GM12878 (cell line): Measurements from ENCODE around the gene ACKR2. TPM values are rescaled to one million over a fixed set of nuclear protein-coding genes. Genes with fewer than 3 reads are reported as not detected.

Experiments
- ATAC-seq: fragments of 200-7000 bp; cut with Tn5 transposase; 3 replicates; pipeline ENCODE4 v1.9.1; 2020; ENCODE audit warnings: mild to moderate bottlenecking, moderate library complexity
- BruUV-seq: library from RNA; stranded (reverse); fragments of 400-500 nt; replicated peaks from 2 replicates; lab custom pipeline; 2021; lab: Mats Ljungman, UMichigan
- CTCF ChIA-PET: fragments of 300-600 bp; sonication (Branson Sonifier 250); formaldehyde crosslinking; extraction: SDS; loops from one replicate; lab custom pipeline; 2021; ENCODE audit warnings: inconsistent platforms; lab: Yijun Ruan, JAX
- POLR2A ChIA-PET: fragments of 350-600 bp; formaldehyde crosslinking; extraction: SDS; loops from one replicate; lab custom pipeline; 2021; ENCODE audit warnings: inconsistent platforms; lab: Charles Lee
- RAD21 ChIA-PET: fragments of 300-600 bp; sonication (Branson Sonifier 250); formaldehyde crosslinking; loops from one replicate; lab custom pipeline; 2023; ENCODE audit warnings: antibody characterized with exemption; ENCODE audit not compliant: unreplicated experiment; lab: Charles Lee
- SMC1A ChIA-PET: fragments of 300-600 bp; sonication (Branson Sonifier 250); formaldehyde crosslinking; loops from one replicate; lab custom pipeline; 2023; ENCODE audit not compliant: unreplicated experiment, uncharacterized antibody; lab: Charles Lee
- DNase-seq: peaks from one replicate; pipeline ENCODE4 v3.0.0-alpha.2; 2011; ENCODE audit warnings: low read depth, low spot score
- FAIRE-seq: peaks from 3 replicates; lab custom pipeline; 2011; peaks lifted over from hg19 to GRCh38; lab: Jason Lieb, UNC
- H2AFZ ChIP-seq: 2 replicates; pipeline ENCODE4 v1.6.0; 2011; ENCODE audit warnings: low read depth, low read length, control low read depth; ENCODE audit not compliant: control insufficient read depth
- H3K27ac ChIP-seq: 2 replicates; pipeline ENCODE4 v1.5.1; 2011; ENCODE audit warnings: control low read depth; ENCODE audit not compliant: control insufficient read depth, insufficient read depth
- H3K27me3 ChIP-seq, 2 experiments: replicated peaks in 1 of 2; 2 replicates each; pipeline versions ENCODE4 v1.6.0 to v1.6.1; 2011; ENCODE audit warnings: low read length in 1 of 2; ENCODE audit not compliant: control insufficient read depth in 2 of 2, insufficient read depth in 2 of 2
- H3K36me3 ChIP-seq, 2 experiments: 2 replicates each; pipeline ENCODE4 v1.5.1; 2011; ENCODE audit warnings: low read length in 1 of 2; ENCODE audit not compliant: control insufficient read depth in 2 of 2, insufficient read depth in 2 of 2
- H3K4me1 ChIP-seq: 2 replicates; pipeline ENCODE4 v1.6.1; 2011; ENCODE audit warnings: mild to moderate bottlenecking, low read length, moderate library complexity, mixed read lengths; ENCODE audit not compliant: control insufficient read depth, insufficient read depth
- H3K4me2 ChIP-seq: 2 replicates; pipeline ENCODE4 v1.6.0; 2011; ENCODE audit warnings: control low read depth; ENCODE audit not compliant: control insufficient read depth, insufficient read depth
- H3K4me3 ChIP-seq: fragments of 200-600 bp; sonication (generic); 2 replicates; pipeline ENCODE4 v1.5.1; 2016
- H3K79me2 ChIP-seq: 2 replicates; pipeline ENCODE4 v1.6.0; 2011; ENCODE audit warnings: low read length; ENCODE audit not compliant: control insufficient read depth, insufficient read depth
- H3K9ac ChIP-seq: 2 replicates; pipeline ENCODE4 v1.8.0; 2011; ENCODE audit warnings: low read length, control low read depth, mixed read lengths; ENCODE audit not compliant: control insufficient read depth, insufficient read depth
- H3K9me3 ChIP-seq: replicated peaks from 3 replicates; pipeline ENCODE4 v1.5.1; 2011; ENCODE audit warnings: mild to moderate bottlenecking, low read length; ENCODE audit not compliant: control insufficient read depth, insufficient read depth
- H4K20me1 ChIP-seq: 2 replicates; pipeline ENCODE4 v1.6.0; 2011; ENCODE audit not compliant: control insufficient read depth, insufficient read depth
- CHD1 ChIP-seq: IDR thresholded peaks from 2 replicates; pipeline ENCODE4 v1.6.1; 2012; ENCODE audit warnings: low read depth, low read length, improper control_type of control experiment
- ETV6 ChIP-seq, 2 experiments: fragments of 450-650 bp in 1 of 2; IDR thresholded peaks in 1 of 2; conservative IDR thresholded peaks in 1 of 2; 2 replicates each; pipeline ENCODE4 v1.6.1; 2014; ENCODE audit warnings: antibody characterized with exemption in 1 of 2, borderline replicate concordance in 1 of 2, low read depth in 1 of 2, mild to moderate bottlenecking in 1 of 2, moderate library complexity in 1 of 2
- NKRF ChIP-seq: fragments of 450-650 bp; conservative IDR thresholded peaks from 2 replicates; pipeline ENCODE4 v1.6.1; 2017; ENCODE audit warnings: mild to moderate bottlenecking, moderate library complexity
- NR2F1 ChIP-seq: fragments of 450-650 bp; conservative IDR thresholded peaks from 2 replicates; pipeline ENCODE4 v1.6.1; 2017; ENCODE audit warnings: mild to moderate bottlenecking
- SMARCA5 ChIP-seq: fragments of 450-650 bp; IDR thresholded peaks from 2 replicates; pipeline ENCODE4 v1.6.1; 2017; ENCODE audit warnings: mild to moderate bottlenecking
- TBL1XR1 ChIP-seq: IDR thresholded peaks from 2 replicates; pipeline ENCODE4 v1.6.1; 2012; ENCODE audit warnings: low read depth, low read length, improper control_type of control experiment
- USF2 ChIP-seq: IDR thresholded peaks from 2 replicates; pipeline ENCODE4 v1.6.1; 2011; ENCODE audit warnings: low read depth, low read length, improper control_type of control experiment, borderline replicate concordance
- WGBS: methylation state at CpG from one replicate; pipeline ENCODE4 v1.1.6; 2016; ENCODE audit warnings: low lambda C conversion rate; ENCODE audit not compliant: insufficient replicate concordance, insufficient coverage; ENCODE audit errors: missing lambda C conversion rate; 5-methylcytosine and 5-hydroxymethylcytosine counted together
- in situ Hi-C: fragments of 300-500 bp; cut with MboI; formaldehyde crosslinking; loops from 9 replicates; pipeline ENCODE4 v1.14.3; 2018; ENCODE audit warnings: mixed read lengths
- intact Hi-C: fragments of 100-400 bp; cut with micrococcal nuclease; formaldehyde crosslinking; loops from one replicate; pipeline ENCODE4 v1.14.2; 2022; ENCODE audit not compliant: unreplicated experiment
- polyA plus RNA-seq, 11 experiments: library from polyadenylated mRNA; depleted of rRNA in 4 of 11; unstranded in 6 of 11; stranded (reverse) in 5 of 11; fragments of >200 nt; fragmentation: Nextera tagmentation in 4 of 11; fragmentation: Illumina TruSeq in 1 of 11; extraction: Ambion mirVana in 4 of 11; extraction: Trizol in 1 of 11; gene quantifications; 1 replicate in 1 of 11; 2 replicates in 10 of 11; pipeline versions ENCODE4 v1.2.1 to v1.2.3, GENCODE V29; 2011 to 2016; ENCODE audit warnings: inconsistent platforms in 2 of 11, missing spikeins in 2 of 11, low read depth in 1 of 11
- total RNA-seq, 4 experiments: library from RNA; depleted of rRNA in 3 of 4; stranded (reverse); fragments of >200 nt in 3 of 4; fragmentation: Illumina TruSeq in 1 of 4; extraction: Trizol in 1 of 4; gene quantifications; 2 replicates each; pipeline versions ENCODE4 v1.2.1 to v1.2.3, GENCODE V29; 2013 to 2021

The ACKR2 gene
- total and polyA plus RNA-seq, 10 of the 15 experiments (the other 5 are each of a cell fraction or from before 2014, with no cell fraction given), result 0.05 to 0.91 (median 0.23) TPM; not detected in 2

- no peak within 1 kb of the TSS for H3K27ac ChIP-seq
- H2AFZ ChIP-seq, result no peak within 1 kb of the TSS
- no peak within 1 kb of the TSS for H3K4me2 ChIP-seq
- H3K4me3 ChIP-seq, result no peak within 1 kb of the TSS
- 46% methylated on average over 36 of the region's 59 CpGs for WGBS
- no peaks in the 10 kb centered on the region for H3K36me3 ChIP-seq
- no peak for DNase-seq
- FAIRE-seq, result no peak
- no peaks in the 10 kb centered on the region for H3K4me1 ChIP-seq
- no peaks in the 10 kb centered on the region; the same call in 2 of the 3 replicates for H3K9me3 ChIP-seq
- ATAC-seq, result no peak
- intact Hi-C loops, result no loop called here
- H3K9ac ChIP-seq, result no peak within 1 kb of the TSS
- ChIA-PET POLR2A (no interaction called here), CTCF (no interaction called here), SMC1A (no interaction called here), RAD21 (no interaction called here)
- no peaks in the 10 kb centered on the region for H3K79me2 ChIP-seq
- in situ Hi-C loops, result no loop called here
- TF ChIP-seq NKRF, result no peak
- TF ChIP-seq NR2F1, result no peak
- no peak for TF ChIP-seq SMARCA5
- TF ChIP-seq ETV6 (conservative IDR thresholded peaks at IDR 0.05 in 1 of 2, IDR thresholded peaks at IDR 0.05 in 1 of 2; ENCODE audit: borderline replicate concordance in 1 of 2, low read depth in 1 of 2), result no peak
- TF ChIP-seq CHD1, result no peak
- no peak for TF ChIP-seq TBL1XR1
- TF ChIP-seq USF2, result no peak
- H3K27me3 ChIP-seq, result peaks cover 5 to 10% of the 10 kb centered on the region in 2 experiments
- BruUV-seq, result no TSS peak
- H4K20me1 ChIP-seq, result no peaks in the 10 kb centered on the region
Measured at GRCh38 chr3:42906070-42906847, 97.0 kb downstream of the ACKR2 start, which contains the start of gene ZNF662. Gene ZNF662 (plus strand): TSS chr3:42906142. CDS start chr3:42908115, 1,973 bp downstream.
